Loucy (cell line): ENCODE measurements around the gene LUZP2.

ENCODE experiments used
- H2AFZ ChIP-seq: fragments of 200-600 bp; sonication (generic); 2 replicates; pipeline ENCODE4 v1.6.0; 2016; ENCODE audit warnings: antibody characterized with exemption, mild to moderate bottlenecking, low read length, moderate library complexity
- H3F3A ChIP-seq: fragments of 200-600 bp; 2 replicates; pipeline ENCODE4 v1.6.0; 2016; ENCODE audit warnings: antibody characterized with exemption, low read depth, mild to moderate bottlenecking
- H3K27me3 ChIP-seq: fragments of 200-600 bp; sonication (generic); 2 replicates; pipeline ENCODE4 v1.6.1; 2014; ENCODE audit warnings: low read length, mild to moderate bottlenecking; ENCODE audit not compliant: insufficient read depth, poor library complexity, severe bottlenecking
- H3K36me3 ChIP-seq: fragments of 200-600 bp; sonication (generic); 2 replicates; pipeline ENCODE4 v1.6.1; 2016; ENCODE audit warnings: low read length; ENCODE audit not compliant: insufficient read depth
- H3K4me1 ChIP-seq: fragments of 200-600 bp; sonication (generic); 2 replicates; pipeline ENCODE4 v1.5.1; 2014; ENCODE audit warnings: low read length, mild to moderate bottlenecking; ENCODE audit not compliant: insufficient read depth, poor library complexity, severe bottlenecking
- H3K4me2 ChIP-seq: fragments of 200-600 bp; sonication (generic); 2 replicates; pipeline ENCODE4 v1.6.0; 2014; ENCODE audit warnings: antibody characterized with exemption, low read length, low read depth, mild to moderate bottlenecking; ENCODE audit not compliant: poor library complexity, severe bottlenecking
- H3K4me3 ChIP-seq: fragments of 200-600 bp; sonication (generic); 2 replicates; pipeline ENCODE4 v1.5.1; 2014; ENCODE audit warnings: low read length, mild to moderate bottlenecking, mixed read lengths; ENCODE audit not compliant: poor library complexity, severe bottlenecking
- H3K79me2 ChIP-seq: fragments of 200-600 bp; sonication (generic); 2 replicates; pipeline ENCODE4 v1.6.1; 2014; ENCODE audit warnings: low read length; ENCODE audit not compliant: insufficient read depth
- H3K9ac ChIP-seq: fragments of 200-600 bp; sonication (generic); 2 replicates; pipeline ENCODE4 v1.6.0; 2014; ENCODE audit warnings: mild to moderate bottlenecking, low read depth, low read length, moderate library complexity; ENCODE audit not compliant: poor library complexity, severe bottlenecking
- H3K9me2 ChIP-seq: fragments of 200-600 bp; sonication (generic); replicated peaks from 2 replicates; pipeline ENCODE4 v1.6.1; 2016; ENCODE audit warnings: low read depth, low read length, mixed read lengths
- H3K9me3 ChIP-seq: fragments of 200-600 bp; sonication (generic); 2 replicates; pipeline ENCODE4 v1.6.1; 2014; ENCODE audit warnings: mild to moderate bottlenecking, antibody characterized with exemption, low read length, low read depth; ENCODE audit not compliant: insufficient read depth
- H4K20me1 ChIP-seq: fragments of 200-600 bp; sonication (generic); 2 replicates; pipeline ENCODE4 v1.6.0; 2014; ENCODE audit warnings: antibody characterized with exemption, low read length, mild to moderate bottlenecking; ENCODE audit not compliant: insufficient read depth, poor library complexity, severe bottlenecking
- EZH2phosphoT487 ChIP-seq: fragments of 200-600 bp; IDR thresholded peaks from 2 replicates; pipeline ENCODE4 v1.6.1; 2018; ENCODE audit warnings: antibody characterized with exemption, mild to moderate bottlenecking, moderate library complexity, borderline replicate concordance
- TF ChIP-seq, protein P1 (sequence below): fragments of 200-600 bp; sonication (generic); conservative IDR thresholded peaks from 2 replicates; pipeline ENCODE4 v1.5.1; 2014; ENCODE audit warnings: mild to moderate bottlenecking, antibody characterized with exemption, low read length

The LUZP2 gene

DNA sequence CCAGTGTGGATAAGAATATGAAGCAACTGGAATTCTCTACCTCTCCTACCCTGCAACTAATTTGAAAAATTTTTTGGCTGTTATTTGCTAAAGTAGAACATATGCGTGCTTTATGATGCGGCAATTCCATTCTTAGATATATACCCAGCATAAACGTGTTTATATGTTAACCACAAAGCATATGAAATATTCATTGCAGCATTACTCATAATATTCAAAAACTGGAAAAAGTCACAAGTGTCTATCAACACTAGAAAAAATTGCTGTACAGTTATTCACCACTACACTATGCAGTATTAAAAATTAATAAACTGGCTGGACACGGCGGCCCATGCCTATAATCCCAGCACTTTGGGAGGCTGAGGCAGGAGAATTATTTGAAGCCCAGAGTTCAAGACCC, 226.4 kb downstream of the LUZP2 start:
- Histone ChIP-seq H3K79me2 (no peaks in the 10 kb centered on the region), H3K4me1 (no peaks in the 10 kb centered on the region), H3K4me2 (no peak overlapping the region), H3K36me3 (no peaks in the 10 kb centered on the region), H3K9me3 (no peaks in the 10 kb centered on the region), H3K4me3 (no peak overlapping the region), H4K20me1 (no peaks in the 10 kb centered on the region), H3F3A (no peaks in the 10 kb centered on the region), H3K27me3 (no peaks in the 10 kb centered on the region), H3K9me2 (no peaks in the 10 kb centered on the region), H2AFZ (no peak overlapping the region), H3K9ac (no peak overlapping the region)
- TF ChIP-seq, protein P1, sequence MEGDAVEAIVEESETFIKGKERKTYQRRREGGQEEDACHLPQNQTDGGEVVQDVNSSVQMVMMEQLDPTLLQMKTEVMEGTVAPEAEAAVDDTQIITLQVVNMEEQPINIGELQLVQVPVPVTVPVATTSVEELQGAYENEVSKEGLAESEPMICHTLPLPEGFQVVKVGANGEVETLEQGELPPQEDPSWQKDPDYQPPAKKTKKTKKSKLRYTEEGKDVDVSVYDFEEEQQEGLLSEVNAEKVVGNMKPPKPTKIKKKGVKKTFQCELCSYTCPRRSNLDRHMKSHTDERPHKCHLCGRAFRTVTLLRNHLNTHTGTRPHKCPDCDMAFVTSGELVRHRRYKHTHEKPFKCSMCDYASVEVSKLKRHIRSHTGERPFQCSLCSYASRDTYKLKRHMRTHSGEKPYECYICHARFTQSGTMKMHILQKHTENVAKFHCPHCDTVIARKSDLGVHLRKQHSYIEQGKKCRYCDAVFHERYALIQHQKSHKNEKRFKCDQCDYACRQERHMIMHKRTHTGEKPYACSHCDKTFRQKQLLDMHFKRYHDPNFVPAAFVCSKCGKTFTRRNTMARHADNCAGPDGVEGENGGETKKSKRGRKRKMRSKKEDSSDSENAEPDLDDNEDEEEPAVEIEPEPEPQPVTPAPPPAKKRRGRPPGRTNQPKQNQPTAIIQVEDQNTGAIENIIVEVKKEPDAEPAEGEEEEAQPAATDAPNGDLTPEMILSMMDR: no peak
- no peak for TF ChIP-seq EZH2phosphoT487

DNA sequence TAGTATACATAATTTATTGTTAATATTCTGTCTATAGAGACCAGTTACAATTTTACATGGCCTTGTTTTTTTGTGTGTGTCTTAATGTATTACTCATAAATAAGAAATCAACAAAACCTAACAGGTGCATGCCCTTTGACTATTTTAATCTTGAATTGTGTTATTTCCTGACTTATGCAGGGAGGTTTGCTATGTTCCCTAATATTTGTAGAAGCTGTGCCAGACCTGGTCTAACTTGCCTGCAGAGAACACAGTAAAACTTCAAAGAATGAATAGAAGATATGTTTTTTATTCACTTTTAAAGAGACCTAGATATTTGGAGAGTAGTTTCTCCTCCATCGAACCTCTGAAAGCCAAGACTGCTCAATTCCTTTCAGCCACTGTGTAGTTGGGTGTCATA, 234.7 kb downstream of the LUZP2 start:
- Histone ChIP-seq H3K4me3 (no peak overlapping the region), H3K79me2 (no peaks in the 10 kb centered on the region), H3K4me1 (no peaks in the 10 kb centered on the region), H3K27me3 (no peaks in the 10 kb centered on the region), H3K36me3 (no peaks in the 10 kb centered on the region), H3K9me3 (no peaks in the 10 kb centered on the region), H3F3A (no peaks in the 10 kb centered on the region), H3K9ac (no peak overlapping the region), H2AFZ (no peak overlapping the region), H3K9me2 (no peaks in the 10 kb centered on the region), H3K4me2 (no peak overlapping the region), H4K20me1 (no peaks in the 10 kb centered on the region)
- TF ChIP-seq, protein P1: no peak
- TF ChIP-seq EZH2phosphoT487: no peak

GRCh38 chr11:24734742-24735237, 237.9 kb downstream of the LUZP2 start:
- Histone ChIP-seq H3K9ac (no peak overlapping the region), H3K9me3 (no peaks in the 10 kb centered on the region), H3K4me1 (peaks cover 8% of the 10 kb centered on the region), H2AFZ (no peak overlapping the region), H3K4me3 (no peak overlapping the region), H3K36me3 (no peaks in the 10 kb centered on the region), H4K20me1 (no peaks in the 10 kb centered on the region), H3K9me2 (no peaks in the 10 kb centered on the region), H3K79me2 (no peaks in the 10 kb centered on the region), H3K27me3 (no peaks in the 10 kb centered on the region), H3F3A (no peaks in the 10 kb centered on the region), H3K4me2 (no peak overlapping the region)
- TF ChIP-seq, protein P1: no peak
- no peak for TF ChIP-seq EZH2phosphoT487
